K562 (cell line): ENCODE measurements around the gene SMARCA1. TPM values are rescaled to one million over a fixed set of nuclear protein-coding genes. Genes with fewer than 3 reads are reported as not detected.
A peak's percentile ranks its signal among the peaks of the same experiment; 100 is the strongest.

Experiments
- CREB1 ChIP-seq, 2 experiments: sonication (generic) in 1 of 2; formaldehyde crosslinking in 1 of 2; IDR thresholded peaks; 2 replicates each; pipeline versions ENCODE4 v1.6.1 to v1.8.0; 2012 to 2022; ENCODE audit warnings: inconsistent platforms in 1 of 2, mild to moderate bottlenecking in 1 of 2, missing genetic modification reagents in 1 of 2, moderate library complexity in 1 of 2
- ESRRA ChIP-seq: fragments of 450-650 bp; IDR thresholded peaks from 2 replicates; pipeline ENCODE4 v1.6.1; 2014; ENCODE audit warnings: low read depth, mild to moderate bottlenecking, moderate library complexity, borderline replicate concordance
- ETV1 ChIP-seq: fragments of 450-650 bp; conservative IDR thresholded peaks from 2 replicates; pipeline ENCODE4 v1.6.1; 2016; ENCODE audit warnings: missing genetic modification characterization, control low read depth, low read depth, missing compliant biosample characterization
- PHF8 ChIP-seq: fragments of 200-600 bp; sonication (generic); IDR thresholded peaks from 2 replicates; pipeline ENCODE4 v1.6.1; 2012; ENCODE audit warnings: mixed run types, mild to moderate bottlenecking, inconsistent platforms, low read length, moderate library complexity, borderline replicate concordance
- POLR2AphosphoS2 ChIP-seq: IDR thresholded peaks from 2 replicates; pipeline ENCODE4 v1.6.1; 2012; ENCODE audit warnings: low read length, improper control_type of control experiment
- POLR2B ChIP-seq: fragments of 450-650 bp; IDR thresholded peaks from 2 replicates; pipeline ENCODE4 v1.6.1; 2018; ENCODE audit warnings: low read depth; ENCODE audit not compliant: partially characterized antibody
- RBBP5 ChIP-seq: fragments of 200-600 bp; sonication (generic); IDR thresholded peaks from 2 replicates; pipeline ENCODE4 v1.6.1; 2012; ENCODE audit warnings: borderline replicate concordance, mild to moderate bottlenecking, low read length, control low read depth, inconsistent platforms; ENCODE audit not compliant: insufficient read depth, poor library complexity, severe bottlenecking
- SMC3 ChIP-seq: conservative IDR thresholded peaks from 2 replicates; pipeline ENCODE4 v1.6.1; 2011; ENCODE audit warnings: low read depth, low read length, improper control_type of control experiment; ENCODE audit not compliant: insufficient read depth
- TBP ChIP-seq: optimal IDR thresholded peaks from 2 replicates; pipeline ENCODE3; 2011; ENCODE audit warnings: low read depth, low read length, improper control_type of control experiment
- polyA plus RNA-seq, 8 experiments: library from polyadenylated mRNA; depleted of rRNA in 4 of 8; stranded (reverse) in 5 of 8; unstranded in 3 of 8; fragments of >200 nt; fragmentation: Nextera tagmentation in 2 of 8; fragmentation: Illumina TruSeq in 1 of 8; extraction: Ambion mirVana in 2 of 8; extraction: Trizol in 1 of 8; gene quantifications; 2 replicates each; pipeline versions ENCODE4 v1.2.1 to v1.2.3, GENCODE V29; 2011 to 2014; ENCODE audit warnings: inconsistent platforms in 1 of 8, missing spikeins in 1 of 8
- total RNA-seq, 7 experiments: library from RNA; depleted of rRNA in 6 of 7; stranded (reverse); fragments of >200 nt in 6 of 7; fragmentation: Illumina TruSeq in 2 of 7; extraction: Trizol in 2 of 7; gene quantifications; 2 replicates each; pipeline versions ENCODE4 v1.2.1 to v1.2.3, GENCODE V29; 2011 to 2021; ENCODE audit warnings: low replicate concordance in 1 of 7
- TF ChIP-seq, protein P1 (sequence below): sonication (generic); formaldehyde crosslinking; IDR thresholded peaks from 2 replicates; pipeline ENCODE4 v1.8.1; 2023; ENCODE audit warnings: mild to moderate bottlenecking, missing genetic modification reagents
- TF ChIP-seq, protein P2 (sequence below): fragments of 450-650 bp; IDR thresholded peaks from 2 replicates; pipeline ENCODE4 v1.6.1; 2016; ENCODE audit warnings: low read depth
- TF ChIP-seq, protein P3 (sequence below): fragments of 450-650 bp; conservative IDR thresholded peaks from 2 replicates; pipeline ENCODE4 v1.6.1; 2016; ENCODE audit warnings: missing genetic modification characterization, low read depth, mild to moderate bottlenecking, control low read depth, missing compliant biosample characterization
- TF ChIP-seq, protein P4 (sequence below): fragments of 200-800 bp; sonication (Bioruptor generic); IDR thresholded peaks from 2 replicates; pipeline ENCODE4 v1.6.1; 2017; ENCODE audit warnings: missing genetic modification characterization, missing compliant biosample characterization

The SMARCA1 gene
- total and polyA plus RNA-seq, 9 of the 15 experiments (the other 6 are each of a cell fraction or from before 2014, with no cell fraction given): 0.42 to 3.0 (median 2.0) TPM

DNA sequence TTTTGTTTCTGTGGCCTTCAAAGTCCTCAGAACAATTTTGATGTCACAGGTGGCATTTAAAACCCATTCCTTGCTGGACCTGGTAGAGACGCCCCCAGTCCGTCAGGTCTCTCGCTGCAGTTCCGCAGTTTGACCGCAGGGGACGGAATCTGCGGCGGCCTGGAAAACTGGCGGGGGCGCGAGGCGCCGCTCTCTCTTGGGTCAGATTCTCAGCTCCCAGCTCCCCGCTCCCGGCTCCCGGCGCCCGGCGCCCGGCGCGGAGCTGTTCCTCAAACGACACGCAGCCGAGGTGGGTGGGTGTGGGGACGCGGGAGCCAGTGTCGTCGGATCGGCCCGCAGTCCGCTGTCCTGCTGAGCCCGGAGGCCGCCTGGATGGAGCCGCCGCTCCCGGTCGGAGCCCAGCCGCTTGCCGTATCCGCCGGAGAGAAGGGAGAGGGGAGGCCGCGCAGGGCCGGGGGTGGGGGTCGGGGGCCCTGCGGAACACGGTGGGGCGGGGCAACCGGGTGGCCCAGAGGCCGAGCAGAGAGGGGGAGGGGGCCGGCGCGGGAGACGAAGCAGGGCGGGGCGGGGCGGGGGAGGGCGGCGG is 16.9 kb upstream of the SMARCA1 start, which contains the start of gene OCRL (continued):
- TF ChIP-seq CREB1 (IDR thresholded peaks at IDR 0.05) (no peak), CREB1 (CRISPR knock-in tag; IDR thresholded peaks at IDR 0.05) (no peak), POLR2AphosphoS2 (no peak), POLR2B (peak; percentile 39), RBBP5 (peak; percentile 49), ETV1 (no peak), ESRRA (peak; percentile 34; the same call in 1 of the 2 replicates), TBP (peak; percentile 53), PHF8 (peak; percentile 74; the same call in 1 of the 2 replicates), SMC3 (0 out of 2 replicates have a peak, but pooled peaks have one; percentile 26)
- TF ChIP-seq, protein P1, sequence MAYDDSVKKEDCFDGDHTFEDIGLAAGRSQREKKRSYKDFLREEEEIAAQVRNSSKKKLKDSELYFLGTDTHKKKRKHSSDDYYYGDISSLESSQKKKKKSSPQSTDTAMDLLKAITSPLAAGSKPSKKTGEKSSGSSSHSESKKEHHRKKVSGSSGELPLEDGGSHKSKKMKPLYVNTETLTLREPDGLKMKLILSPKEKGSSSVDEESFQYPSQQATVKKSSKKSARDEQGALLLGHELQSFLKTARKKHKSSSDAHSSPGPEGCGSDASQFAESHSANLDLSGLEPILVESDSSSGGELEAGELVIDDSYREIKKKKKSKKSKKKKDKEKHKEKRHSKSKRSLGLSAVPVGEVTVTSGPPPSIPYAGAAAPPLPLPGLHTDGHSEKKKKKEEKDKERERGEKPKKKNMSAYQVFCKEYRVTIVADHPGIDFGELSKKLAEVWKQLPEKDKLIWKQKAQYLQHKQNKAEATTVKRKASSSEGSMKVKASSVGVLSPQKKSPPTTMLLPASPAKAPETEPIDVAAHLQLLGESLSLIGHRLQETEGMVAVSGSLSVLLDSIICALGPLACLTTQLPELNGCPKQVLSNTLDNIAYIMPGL (CRISPR knock-in tag): 0 out of 2 replicates have a peak, but pooled peaks have one; percentile 76
- TF ChIP-seq, protein P2, sequence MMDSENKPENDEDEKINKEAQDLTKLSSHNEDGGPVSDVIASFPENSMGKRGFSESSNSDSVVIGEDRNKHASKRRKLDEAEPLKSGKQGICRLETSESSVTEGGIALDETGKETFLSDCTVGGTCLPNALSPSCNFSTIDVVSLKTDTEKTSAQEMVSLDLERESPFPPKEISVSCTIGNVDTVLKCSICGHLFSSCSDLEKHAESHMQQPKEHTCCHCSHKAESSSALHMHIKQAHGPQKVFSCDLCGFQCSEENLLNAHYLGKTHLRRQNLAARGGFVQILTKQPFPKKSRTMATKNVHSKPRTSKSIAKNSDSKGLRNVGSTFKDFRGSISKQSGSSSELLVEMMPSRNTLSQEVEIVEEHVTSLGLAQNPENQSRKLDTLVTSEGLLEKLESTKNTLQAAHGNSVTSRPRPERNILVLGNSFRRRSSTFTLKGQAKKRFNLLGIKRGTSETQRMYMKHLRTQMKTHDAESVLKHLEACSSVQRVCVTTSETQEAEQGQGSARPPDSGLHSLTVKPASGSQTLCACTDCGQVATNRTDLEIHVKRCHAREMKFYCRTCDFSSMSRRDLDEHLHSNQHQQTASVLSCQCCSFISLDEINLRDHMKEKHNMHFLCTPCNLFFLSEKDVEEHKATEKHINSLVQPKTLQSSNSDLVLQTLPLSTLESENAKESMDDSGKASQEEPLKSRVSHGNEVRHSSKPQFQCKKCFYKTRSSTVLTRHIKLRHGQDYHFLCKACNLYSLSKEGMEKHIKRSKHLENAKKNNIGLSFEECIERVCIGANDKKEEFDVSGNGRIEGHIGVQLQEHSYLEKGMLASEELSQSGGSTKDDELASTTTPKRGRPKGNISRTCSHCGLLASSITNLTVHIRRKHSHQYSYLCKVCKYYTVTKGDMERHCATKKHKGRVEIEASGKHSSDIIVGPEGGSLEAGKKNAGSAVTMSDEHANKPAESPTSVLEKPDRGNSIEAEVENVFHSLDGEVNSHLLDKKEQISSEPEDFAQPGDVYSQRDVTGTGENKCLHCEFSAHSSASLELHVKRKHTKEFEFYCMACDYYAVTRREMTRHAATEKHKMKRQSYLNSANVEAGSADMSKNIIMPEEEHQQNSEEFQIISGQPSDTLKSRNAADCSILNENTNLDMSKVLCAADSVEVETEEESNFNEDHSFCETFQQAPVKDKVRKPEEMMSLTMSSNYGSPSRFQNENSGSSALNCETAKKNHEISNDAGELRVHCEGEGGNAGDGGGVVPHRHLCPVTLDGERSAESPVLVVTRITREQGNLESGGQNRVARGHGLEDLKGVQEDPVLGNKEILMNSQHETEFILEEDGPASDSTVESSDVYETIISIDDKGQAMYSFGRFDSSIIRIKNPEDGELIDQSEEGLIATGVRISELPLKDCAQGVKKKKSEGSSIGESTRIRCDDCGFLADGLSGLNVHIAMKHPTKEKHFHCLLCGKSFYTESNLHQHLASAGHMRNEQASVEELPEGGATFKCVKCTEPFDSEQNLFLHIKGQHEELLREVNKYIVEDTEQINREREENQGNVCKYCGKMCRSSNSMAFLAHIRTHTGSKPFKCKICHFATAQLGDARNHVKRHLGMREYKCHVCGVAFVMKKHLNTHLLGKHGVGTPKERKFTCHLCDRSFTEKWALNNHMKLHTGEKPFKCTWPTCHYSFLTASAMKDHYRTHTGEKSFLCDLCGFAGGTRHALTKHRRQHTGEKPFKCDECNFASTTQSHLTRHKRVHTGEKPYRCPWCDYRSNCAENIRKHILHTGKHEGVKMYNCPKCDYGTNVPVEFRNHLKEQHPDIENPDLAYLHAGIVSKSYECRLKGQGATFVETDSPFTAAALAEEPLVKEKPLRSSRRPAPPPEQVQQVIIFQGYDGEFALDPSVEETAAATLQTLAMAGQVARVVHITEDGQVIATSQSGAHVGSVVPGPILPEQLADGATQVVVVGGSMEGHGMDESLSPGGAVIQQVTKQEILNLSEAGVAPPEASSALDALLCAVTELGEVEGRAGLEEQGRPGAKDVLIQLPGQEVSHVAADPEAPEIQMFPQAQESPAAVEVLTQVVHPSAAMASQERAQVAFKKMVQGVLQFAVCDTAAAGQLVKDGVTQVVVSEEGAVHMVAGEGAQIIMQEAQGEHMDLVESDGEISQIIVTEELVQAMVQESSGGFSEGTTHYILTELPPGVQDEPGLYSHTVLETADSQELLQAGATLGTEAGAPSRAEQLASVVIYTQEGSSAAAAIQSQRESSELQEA: peak; percentile 76
- TF ChIP-seq, protein P3, sequence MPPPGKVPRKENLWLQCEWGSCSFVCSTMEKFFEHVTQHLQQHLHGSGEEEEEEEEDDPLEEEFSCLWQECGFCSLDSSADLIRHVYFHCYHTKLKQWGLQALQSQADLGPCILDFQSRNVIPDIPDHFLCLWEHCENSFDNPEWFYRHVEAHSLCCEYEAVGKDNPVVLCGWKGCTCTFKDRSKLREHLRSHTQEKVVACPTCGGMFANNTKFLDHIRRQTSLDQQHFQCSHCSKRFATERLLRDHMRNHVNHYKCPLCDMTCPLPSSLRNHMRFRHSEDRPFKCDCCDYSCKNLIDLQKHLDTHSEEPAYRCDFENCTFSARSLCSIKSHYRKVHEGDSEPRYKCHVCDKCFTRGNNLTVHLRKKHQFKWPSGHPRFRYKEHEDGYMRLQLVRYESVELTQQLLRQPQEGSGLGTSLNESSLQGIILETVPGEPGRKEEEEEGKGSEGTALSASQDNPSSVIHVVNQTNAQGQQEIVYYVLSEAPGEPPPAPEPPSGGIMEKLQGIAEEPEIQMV (tag): no peak
- TF ChIP-seq, protein P4, sequence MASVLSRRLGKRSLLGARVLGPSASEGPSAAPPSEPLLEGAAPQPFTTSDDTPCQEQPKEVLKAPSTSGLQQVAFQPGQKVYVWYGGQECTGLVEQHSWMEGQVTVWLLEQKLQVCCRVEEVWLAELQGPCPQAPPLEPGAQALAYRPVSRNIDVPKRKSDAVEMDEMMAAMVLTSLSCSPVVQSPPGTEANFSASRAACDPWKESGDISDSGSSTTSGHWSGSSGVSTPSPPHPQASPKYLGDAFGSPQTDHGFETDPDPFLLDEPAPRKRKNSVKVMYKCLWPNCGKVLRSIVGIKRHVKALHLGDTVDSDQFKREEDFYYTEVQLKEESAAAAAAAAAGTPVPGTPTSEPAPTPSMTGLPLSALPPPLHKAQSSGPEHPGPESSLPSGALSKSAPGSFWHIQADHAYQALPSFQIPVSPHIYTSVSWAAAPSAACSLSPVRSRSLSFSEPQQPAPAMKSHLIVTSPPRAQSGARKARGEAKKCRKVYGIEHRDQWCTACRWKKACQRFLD (CRISPR knock-in tag): 0 out of 2 replicates have a peak, but pooled peaks have one; percentile 45
